HL-60 (cell line): ENCODE measurements around the gene PDE6B.

Experiments
- DNase-seq, 2 experiments: peaks; one replicate each; pipeline ENCODE4 v3.0.0-alpha.2; 2010 to 2020; ENCODE audit warnings: low read depth in 1 of 2, low spot score in 1 of 2
- H3K27ac ChIP-seq: fragments of 250-450 bp; sonication (Bioruptor Pico); replicated peaks from 2 replicates; pipeline ENCODE4 v1.5.1; 2020; ENCODE audit warnings: mild to moderate bottlenecking, moderate library complexity
- H3K27me3 ChIP-seq: fragments of 250-450 bp; sonication (Bioruptor Pico); 2 replicates; pipeline ENCODE4 v1.5.1; 2021; ENCODE audit warnings: mild to moderate bottlenecking, moderate library complexity; ENCODE audit not compliant: insufficient read depth, poor library complexity, severe bottlenecking
- H3K4me3 ChIP-seq: replicated peaks from 2 replicates; pipeline ENCODE4 v1.5.1; 2011; ENCODE audit warnings: mild to moderate bottlenecking, control low read depth, low read length; ENCODE audit not compliant: insufficient read depth
- CTCF ChIP-seq: IDR thresholded peaks from one replicate; pipeline ENCODE4 v1.5.1; 2011; ENCODE audit warnings: low read length, control low read depth, inconsistent platforms; ENCODE audit not compliant: insufficient read depth
- GABPA ChIP-seq: IDR thresholded peaks from 2 replicates; pipeline ENCODE4 v1.6.1; 2012; ENCODE audit warnings: low read depth
- POLR2AphosphoS5 ChIP-seq: IDR thresholded peaks from 2 replicates; pipeline ENCODE4 v1.6.1; 2012; ENCODE audit warnings: low read depth
- REST ChIP-seq: IDR thresholded peaks from 2 replicates; pipeline ENCODE4 v1.6.1; 2012; ENCODE audit warnings: low read depth; ENCODE audit not compliant: insufficient replicate concordance
- SPI1 ChIP-seq: IDR thresholded peaks from 2 replicates; pipeline ENCODE4 v1.6.1; 2012; ENCODE audit warnings: low read depth, mild to moderate bottlenecking, borderline replicate concordance

The PDE6B gene

GRCh38 chr4:628311-628741, 3.0 kb downstream of the PDE6B start:
- Histone ChIP-seq H3K27ac (no peak overlapping the region), H3K27me3 (no peaks in the 10 kb centered on the region), H3K4me3 (no peak overlapping the region)
- no peak for TF ChIP-seq REST
- TF ChIP-seq POLR2AphosphoS5: no peak
- TF ChIP-seq SPI1: no peak
- DNase-seq: no peak

GRCh38 chr4:628821-629635, 3.7 kb downstream of the PDE6B start:
- Histone ChIP-seq H3K27me3 (no peaks in the 10 kb centered on the region), H3K27ac (no peak overlapping the region), H3K4me3 (no peak overlapping the region)
- TF ChIP-seq SPI1: no peak
- no peak for TF ChIP-seq CTCF
- TF ChIP-seq GABPA: no peak
- no peak for TF ChIP-seq REST
- no peak for TF ChIP-seq POLR2AphosphoS5
- DNase-seq: no peak

- DNase-seq: no peak
- Histone ChIP-seq H3K27ac (no peak overlapping the region), H3K27me3 (no peaks in the 10 kb centered on the region), H3K4me3 (no peak overlapping the region)
- TF ChIP-seq GABPA (no peak), CTCF (no peak)
These were observed 4.2 kb downstream of the PDE6B start for GRCh38 chr4:629636-629914.

GRCh38 chr4:629915-630641, 4.7 kb downstream of the PDE6B start:
- Histone ChIP-seq H3K27ac (no peak overlapping the region), H3K27me3 (no peaks in the 10 kb centered on the region), H3K4me3 (no peak overlapping the region)
- DNase-seq: no peak
- no peak for TF ChIP-seq GABPA
